Stimulated activated CD8-positive, alpha-beta memory T cell treated with anti-CD3 and anti-CD28 coated beads, Interleukin-7, amount 100 ng/mL, for 48 hours (primary cell): ENCODE results near the gene CLEC7A.

Source experiments
- DNase-seq, 2 donors: peaks; one replicate each; pipeline ENCODE4 v3.0.0-alpha.2; 2020; ENCODE audit warnings: low read depth in 1 of 2; ENCODE audit errors: extremely low read depth in 1 of 2

Gene CLEC7A

DNA sequence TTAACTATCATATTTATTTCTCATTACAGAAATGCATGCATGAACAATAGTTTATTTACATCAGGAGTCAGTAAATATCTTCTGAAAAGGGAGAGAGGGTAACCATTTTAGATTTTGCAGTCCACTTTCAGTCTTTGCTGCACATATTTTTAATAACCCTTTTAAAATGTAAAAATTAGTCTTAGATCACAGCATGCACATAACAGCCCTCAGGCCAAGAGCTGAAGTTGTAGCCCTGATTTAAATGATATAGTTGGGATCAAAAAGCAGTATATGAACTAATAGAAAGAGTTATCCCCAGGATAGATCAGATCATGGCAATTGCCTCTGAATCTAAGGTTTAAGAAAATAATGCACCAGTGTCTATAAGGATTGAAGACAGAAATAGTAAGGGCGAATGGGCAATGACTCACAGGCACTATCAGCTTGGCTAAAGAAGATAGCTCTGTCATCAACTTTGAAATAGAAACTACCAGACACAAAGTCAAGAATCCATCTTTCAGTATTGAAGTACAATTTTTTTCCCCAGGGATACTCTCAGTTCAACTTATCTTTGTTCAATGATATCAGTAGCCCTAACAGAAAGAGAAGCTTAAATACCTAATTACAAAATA is 13.1 kb upstream of the CLEC7A start:
- DNase-seq, result no peak

DNA sequence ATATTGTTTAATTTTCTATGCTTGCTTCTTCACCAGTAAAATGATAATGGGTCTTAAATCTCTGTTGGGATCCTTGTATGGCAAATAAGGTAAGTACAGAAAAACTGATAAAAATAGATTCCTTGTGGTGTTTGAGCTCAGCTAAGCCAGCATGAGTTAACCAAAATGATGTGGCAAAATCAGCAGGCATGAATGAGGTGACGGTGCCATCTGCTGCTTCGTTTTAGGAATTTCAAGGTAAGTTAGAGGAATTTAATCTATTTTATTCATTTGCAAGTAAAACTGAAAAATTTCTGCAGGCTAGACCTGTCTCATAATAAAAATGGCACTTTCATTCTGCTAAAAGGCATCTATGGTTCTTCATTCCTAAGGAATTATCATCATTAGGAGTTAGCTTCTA is 10.0 kb upstream of the CLEC7A start:
- DNase-seq, result no peak

DNA sequence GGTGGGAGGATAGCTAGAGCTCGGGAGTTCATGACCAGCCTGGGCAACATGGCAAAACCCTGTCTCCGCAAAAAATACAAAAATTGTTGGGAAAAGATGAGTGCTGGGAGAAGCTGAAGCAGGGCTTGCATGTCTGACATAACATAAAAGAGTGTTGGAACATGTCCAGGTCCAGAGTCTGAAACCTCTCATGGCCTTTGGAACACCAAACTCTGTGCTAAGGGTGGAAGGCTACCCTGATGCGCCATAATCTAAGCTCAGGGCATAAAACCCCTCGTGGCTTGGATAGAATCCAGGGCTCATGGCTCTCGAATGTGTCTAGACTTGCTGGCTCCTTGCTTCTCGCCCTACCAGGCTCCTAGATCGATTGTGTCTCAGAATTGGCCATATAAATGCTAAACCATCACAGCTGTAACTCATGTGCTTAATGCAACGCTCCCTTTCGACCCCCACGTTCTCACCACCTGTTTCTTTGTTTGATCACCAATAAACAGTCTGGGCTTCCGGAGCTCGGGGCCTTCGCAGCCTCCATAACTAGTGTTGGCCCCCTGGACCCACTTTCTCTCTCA is 6.7 kb upstream of the CLEC7A start:
- no peak for DNase-seq

- DNase-seq, result no peak
Measured at GRCh38 chr12:10135126-10135525, 5.1 kb upstream of the CLEC7A start.

DNA sequence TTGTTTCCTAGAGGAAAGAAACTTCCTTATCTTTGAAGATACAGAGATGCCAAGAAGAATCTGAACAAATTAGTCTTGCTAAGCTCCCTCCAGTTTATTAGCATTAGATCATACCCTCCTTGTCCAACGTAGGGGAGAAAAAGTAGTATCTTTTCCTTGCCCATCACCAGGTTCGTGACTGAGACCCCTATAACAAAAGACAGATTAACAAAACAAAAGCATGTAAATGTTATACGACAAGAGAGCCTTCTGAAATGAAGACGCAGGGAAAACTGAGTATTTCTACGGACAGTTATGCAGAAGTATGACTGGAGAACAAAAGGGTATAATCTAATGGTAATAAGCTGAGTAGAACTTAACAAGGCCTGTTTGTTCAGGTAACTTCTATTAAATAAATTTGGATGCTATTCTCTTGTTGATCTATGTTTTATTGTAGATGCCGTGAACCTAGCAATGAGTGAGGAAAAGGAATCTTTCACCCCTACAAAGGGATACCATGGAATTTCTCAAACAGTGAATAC is 2.9 kb upstream of the CLEC7A start:
- DNase-seq, result no peak

DNA sequence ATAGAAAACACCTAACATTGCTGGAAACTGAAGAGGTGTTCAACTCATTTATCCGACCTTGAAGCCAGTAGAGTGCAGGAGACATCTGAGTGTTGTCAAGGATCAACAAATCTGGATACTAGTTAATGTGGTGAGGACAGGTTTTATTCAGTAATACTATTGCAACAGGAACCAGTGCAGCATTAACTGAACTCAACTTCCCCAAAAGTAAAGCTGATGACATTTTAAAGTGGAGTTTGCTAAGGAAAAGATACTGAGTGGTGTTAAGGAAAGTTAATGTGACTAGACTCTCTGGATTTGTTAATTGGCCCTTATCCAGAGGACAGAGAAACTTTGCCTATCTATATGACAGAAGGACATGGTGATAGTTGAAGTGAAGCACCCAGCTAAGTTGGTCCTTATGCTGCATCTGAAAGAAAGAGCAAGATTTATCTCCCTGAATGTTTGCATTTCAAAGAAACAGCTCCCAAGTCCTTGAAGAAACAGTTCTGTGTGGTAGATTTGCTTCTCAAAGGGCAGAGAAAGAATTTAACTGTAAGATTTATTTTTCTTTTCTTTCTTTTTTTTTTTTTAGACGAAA is 1.2 kb upstream of the CLEC7A start:
- DNase-seq, result no peak

DNA sequence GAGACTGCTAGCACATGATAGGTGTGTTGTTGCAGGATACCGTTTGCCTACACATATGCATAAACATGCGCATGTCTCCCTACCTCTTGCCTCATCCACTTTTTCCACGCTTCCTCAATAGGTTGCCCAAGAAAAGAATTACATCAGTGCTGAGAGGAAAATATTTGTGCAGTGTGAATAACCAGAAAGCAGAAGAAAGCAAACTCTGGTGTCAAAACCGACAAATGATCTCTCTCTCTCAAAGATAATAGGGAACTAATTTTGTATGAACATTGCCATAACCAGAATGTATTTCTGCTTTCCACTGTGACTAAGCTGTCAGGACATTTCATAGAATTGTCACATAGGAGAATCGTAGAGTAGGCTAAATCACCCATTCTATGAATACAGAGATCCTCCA is 1.3 kb downstream of the CLEC7A start:
- DNase-seq, result no peak

- DNase-seq, result no peak
Measured at GRCh38 chr12:10126413-10126812, 3.6 kb downstream of the CLEC7A start.

DNA sequence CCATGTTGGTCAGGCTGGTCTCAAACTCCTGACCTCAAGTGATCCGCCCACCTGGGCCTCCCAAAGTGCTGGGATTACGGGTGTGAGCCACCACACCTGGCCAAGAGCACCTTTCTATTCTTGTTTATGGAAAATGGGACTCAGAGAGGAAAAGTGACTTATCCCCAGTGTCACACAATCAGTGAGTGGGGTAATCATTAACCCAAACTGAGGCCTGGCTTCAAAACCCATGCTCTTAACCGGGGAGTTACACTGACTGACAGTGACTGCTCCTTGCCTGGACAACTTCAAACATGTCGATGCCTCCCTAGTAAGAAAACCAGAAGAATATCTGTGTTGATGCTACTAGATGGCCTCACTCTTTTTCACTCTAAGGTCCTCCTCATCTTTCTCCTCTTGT is 7.3 kb downstream of the CLEC7A start:
- no peak for DNase-seq

- DNase-seq, result no peak
Measured at GRCh38 chr12:10121278-10121677, 8.7 kb downstream of the CLEC7A start.

DNA sequence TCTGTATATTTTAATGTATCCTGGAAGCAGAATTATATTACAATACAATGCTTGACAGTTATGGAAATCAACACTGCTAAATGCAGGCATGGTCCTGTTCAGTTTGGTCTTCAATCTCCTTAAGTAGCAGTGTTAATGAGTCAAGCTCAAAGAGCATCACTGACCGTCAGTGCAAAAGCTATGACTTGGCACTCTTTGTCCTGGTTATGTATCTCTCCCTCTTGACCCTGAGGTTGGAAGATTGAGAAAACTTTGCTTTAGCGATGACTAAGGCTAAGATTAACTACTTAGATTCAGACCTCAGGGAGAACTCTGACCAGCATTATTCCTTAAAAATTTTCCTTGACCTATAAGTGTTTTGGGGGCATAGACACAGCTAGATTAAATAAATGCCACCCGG is 10.9 kb downstream of the CLEC7A start:
- DNase-seq, result no peak

DNA sequence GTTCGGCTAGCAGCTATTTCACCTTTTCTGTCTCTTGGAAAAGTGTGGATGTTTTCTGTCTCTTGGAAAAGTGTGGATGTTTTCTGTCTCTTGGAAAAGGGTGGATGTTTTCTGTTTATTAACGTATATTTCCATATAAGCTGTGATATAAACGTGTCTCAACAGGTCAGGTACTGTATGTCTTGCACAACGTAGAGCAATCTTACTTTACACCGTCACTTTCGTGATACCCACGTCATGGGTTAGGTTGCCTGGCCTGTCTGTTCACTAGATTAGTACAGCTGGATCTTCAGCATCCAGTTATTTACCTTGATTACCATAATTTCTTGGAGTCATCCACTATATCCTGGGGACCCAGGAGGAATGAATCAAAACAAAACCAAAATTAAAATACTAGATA is 14.1 kb downstream of the CLEC7A start:
- no peak for DNase-seq

DNA sequence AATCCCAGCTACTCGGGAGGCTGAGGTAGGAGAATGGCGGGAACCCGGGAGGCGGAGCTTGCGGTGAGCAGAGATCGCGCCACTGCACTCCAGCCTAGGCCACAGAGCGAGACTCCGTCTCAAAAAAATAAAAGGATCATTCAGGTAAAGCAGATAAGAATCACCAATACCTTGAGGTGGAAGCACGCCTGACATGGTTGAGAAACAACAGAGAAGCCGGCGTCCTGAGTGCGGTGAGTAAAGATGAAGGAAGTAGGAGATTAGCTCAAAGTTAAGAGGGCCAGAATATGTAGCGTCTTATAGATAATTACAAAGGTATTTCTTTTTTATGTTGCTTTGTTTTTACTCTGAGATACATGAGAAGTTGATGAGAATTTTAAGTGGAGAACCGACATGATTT is 14.7 kb downstream of the CLEC7A start:
- DNase-seq, result no peak

GRCh38 chr12:10113920-10114319 is 16.1 kb downstream of the CLEC7A start:
- no peak for DNase-seq

DNA sequence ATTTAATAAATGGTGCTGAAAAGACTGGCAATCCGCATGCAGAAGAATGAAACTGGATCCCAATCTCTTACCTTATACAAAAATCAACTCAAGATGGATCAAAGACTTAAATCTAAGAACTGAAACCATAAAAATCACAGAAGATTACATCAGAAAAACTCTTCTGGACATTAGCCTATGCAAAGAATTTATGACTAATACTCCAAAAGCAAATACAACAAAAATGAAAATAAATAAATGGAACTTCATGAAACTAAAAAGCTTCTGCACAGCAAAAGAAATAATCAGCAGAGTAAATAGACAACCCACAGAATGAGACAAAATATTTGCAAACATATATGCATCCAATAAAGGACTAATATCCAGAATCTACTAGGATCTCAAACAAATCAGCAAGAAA is 16.9 kb downstream of the CLEC7A start:
- DNase-seq, result no peak

- DNase-seq, result no peak
Measured at GRCh38 chr12:10111451-10111850, 18.5 kb downstream of the CLEC7A start.

DNA sequence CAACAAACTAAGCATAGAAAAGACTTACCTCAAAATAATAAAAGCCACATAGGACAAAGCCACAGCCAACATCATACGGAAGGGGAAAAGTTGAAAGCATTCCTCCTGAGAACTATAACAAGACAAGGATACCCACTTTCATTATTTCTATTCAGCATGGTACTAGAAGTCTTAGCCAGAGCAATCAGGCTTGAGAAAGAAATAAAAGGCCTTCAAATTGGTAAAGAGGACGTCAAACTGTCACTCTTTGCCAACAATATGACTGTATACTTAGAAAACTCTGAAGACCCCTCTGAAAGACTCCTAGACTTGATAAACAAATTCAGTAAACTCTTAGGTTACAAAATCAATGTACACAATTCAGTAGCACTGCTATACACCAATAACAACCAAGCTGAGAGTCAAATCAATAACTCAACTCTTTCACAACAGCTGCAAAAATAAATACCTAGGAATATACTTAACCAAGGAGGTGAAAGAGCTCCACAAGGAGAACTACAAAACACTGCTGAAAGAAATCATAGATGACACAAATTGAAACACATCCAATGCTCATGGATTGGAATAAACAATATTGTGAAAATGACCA is 19.6 kb downstream of the CLEC7A start:
- DNase-seq, result no peak

- no peak for DNase-seq
Measured at GRCh38 chr12:10102322-10102721, 27.7 kb downstream of the CLEC7A start.

DNA sequence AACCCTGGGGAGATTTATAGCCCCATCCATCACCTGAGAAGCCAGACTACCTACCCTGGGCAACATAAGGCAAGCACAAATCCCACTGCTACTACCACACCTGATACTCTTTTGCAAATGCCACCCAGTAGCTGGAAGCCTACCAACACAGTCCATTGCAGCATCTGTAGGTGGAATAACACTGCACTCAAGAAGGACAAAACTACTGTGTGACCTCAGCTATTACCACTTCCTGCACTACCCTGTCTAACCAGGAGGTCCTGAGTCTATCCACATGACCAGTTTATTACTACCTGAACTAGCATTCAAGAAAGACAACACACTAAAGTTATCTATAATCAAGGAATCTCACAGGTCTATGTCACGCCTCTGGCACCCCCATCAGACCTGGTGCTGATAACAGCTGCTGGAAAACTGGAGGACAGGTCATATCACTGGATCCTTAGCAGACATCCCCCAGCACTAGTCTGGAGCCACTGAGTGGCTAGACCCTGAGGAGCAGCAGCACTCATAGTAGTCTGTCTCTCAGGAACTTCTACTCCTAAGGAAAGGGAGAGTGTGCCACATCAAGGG is 28.3 kb downstream of the CLEC7A start:
- DNase-seq, result no peak

DNA sequence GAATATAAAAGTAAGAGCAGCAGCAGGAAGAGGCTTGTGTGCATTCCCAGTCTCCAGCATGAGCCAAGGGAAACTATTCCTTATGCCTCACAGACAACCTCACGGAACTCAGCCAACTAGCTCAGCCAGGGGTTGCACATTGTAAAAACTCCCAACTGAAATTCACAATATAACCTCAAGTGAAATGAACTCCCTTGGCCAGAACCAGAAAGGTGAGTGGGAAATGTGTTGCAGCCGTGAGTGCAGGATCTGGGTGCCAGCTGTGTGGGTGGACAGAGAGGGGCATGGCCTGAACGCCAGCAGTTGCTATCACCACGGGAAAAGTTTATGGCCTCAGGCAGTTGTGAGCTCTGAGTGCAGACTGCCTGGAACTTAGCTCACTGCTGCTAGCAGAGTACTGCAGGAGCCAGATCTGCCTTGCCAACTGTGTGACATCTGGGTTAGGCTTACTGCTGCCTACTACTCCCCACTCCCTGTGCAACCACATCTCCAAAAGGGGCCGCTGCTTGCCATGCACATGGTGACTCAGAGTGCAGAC is 28.9 kb downstream of the CLEC7A start:
- DNase-seq, result no peak

- DNase-seq, result no peak
Measured at GRCh38 chr12:10098791-10099190, 31.2 kb downstream of the CLEC7A start, which contains the start of gene CLEC1A. CLEC1A (minus strand) TSS chr12:10098985; CDS start chr12:10098922, 63 bp downstream.
